OCI-LY7 (cell line): ENCODE measurements around the gene SMIM33. TPM values are rescaled to one million over a fixed set of nuclear protein-coding genes. Genes with fewer than 3 reads are reported as not detected.

ENCODE experiments used
- BruUV-seq: library from RNA; stranded (reverse); fragments of 400-500 nt; replicated peaks from 2 replicates; lab custom pipeline; 2021; lab: Mats Ljungman, UMichigan
- CTCF ChIA-PET: fragments of 300-600 bp; sonication (Branson Sonifier 250); formaldehyde crosslinking; loops from one replicate; lab custom pipeline; 2022; ENCODE audit warnings: antibody characterized with exemption; ENCODE audit not compliant: unreplicated experiment; lab: Charles Lee
- POLR2A ChIA-PET: fragments of 300-600 bp; sonication (Branson Sonifier 250); formaldehyde crosslinking; loops from one replicate; lab custom pipeline; 2022; ENCODE audit warnings: antibody characterized with exemption; lab: Charles Lee
- DNase-seq: peaks from one replicate; pipeline ENCODE4 v3.0.0-alpha.2; 2015; ENCODE audit warnings: low spot score
- H2AFZ ChIP-seq: fragments of 200-600 bp; sonication (generic), shearing (Covaris generic); 2 replicates; pipeline ENCODE4 v1.6.1; 2014; ENCODE audit warnings: mild to moderate bottlenecking, antibody characterized with exemption, low read length, moderate library complexity
- H3K27ac ChIP-seq: fragments of 200-600 bp; sonication (generic); 2 replicates; pipeline ENCODE4 v1.5.1; 2014; ENCODE audit warnings: mixed run types, low read depth, mild to moderate bottlenecking, moderate library complexity, low read length, inconsistent platforms; ENCODE audit not compliant: poor library complexity, severe bottlenecking
- H3K36me3 ChIP-seq: fragments of 200-600 bp; sonication (generic); 2 replicates; pipeline ENCODE4 v1.6.1; 2014; ENCODE audit warnings: mild to moderate bottlenecking, antibody characterized with exemption, low read length, moderate library complexity, mixed read lengths; ENCODE audit not compliant: insufficient read depth
- H3K4me1 ChIP-seq: fragments of 200-600 bp; sonication (generic); 2 replicates; pipeline ENCODE4 v1.5.1; 2014; ENCODE audit warnings: mild to moderate bottlenecking, low read length; ENCODE audit not compliant: insufficient read depth, poor library complexity, severe bottlenecking
- H3K4me2 ChIP-seq: fragments of 200-600 bp; sonication (generic); 2 replicates; pipeline ENCODE4 v1.6.1; 2014; ENCODE audit warnings: mild to moderate bottlenecking, low read length
- H3K4me3 ChIP-seq: fragments of 200-600 bp; sonication (generic); 2 replicates; pipeline ENCODE4 v1.5.1; 2014; ENCODE audit warnings: mild to moderate bottlenecking, low read depth, low read length; ENCODE audit not compliant: poor library complexity, severe bottlenecking
- H3K79me2 ChIP-seq: fragments of 200-600 bp; sonication (generic); 2 replicates; pipeline ENCODE4 v1.6.1; 2016; ENCODE audit warnings: low read depth, mild to moderate bottlenecking, low read length, moderate library complexity, mixed read lengths; ENCODE audit not compliant: insufficient read depth
- H3K9me2 ChIP-seq: fragments of 200-600 bp; sonication (generic); 2 replicates; pipeline ENCODE4 v1.6.1; 2016; ENCODE audit warnings: mild to moderate bottlenecking, low read length, mixed read lengths; ENCODE audit not compliant: insufficient read depth
- H3K9me3 ChIP-seq: fragments of 200-600 bp; sonication (generic); 2 replicates; pipeline ENCODE4 v1.6.1; 2014; ENCODE audit warnings: mild to moderate bottlenecking, mixed run types, low read length, mixed read lengths
- H4K20me1 ChIP-seq: fragments of 200-600 bp; sonication (generic); 2 replicates; pipeline ENCODE4 v1.6.1; 2014; ENCODE audit warnings: mild to moderate bottlenecking, antibody characterized with exemption, low read length, moderate library complexity, mixed read lengths; ENCODE audit not compliant: insufficient read depth
- CTCF ChIP-seq: fragments of 200-600 bp; sonication (generic); conservative IDR thresholded peaks from 2 replicates; pipeline ENCODE4 v1.5.1; 2014; ENCODE audit warnings: mild to moderate bottlenecking, antibody characterized with exemption, low read length, moderate library complexity, mixed read lengths
- EZH2phosphoT487 ChIP-seq: fragments of 200-600 bp; sonication (generic); IDR thresholded peaks from 2 replicates; pipeline ENCODE4 v1.6.1; 2018; ENCODE audit warnings: low read depth, borderline replicate concordance, mild to moderate bottlenecking, mixed run types, antibody characterized with exemption, low read length, moderate library complexity, mixed read lengths
- intact Hi-C: fragments of 100-400 bp; cut with micrococcal nuclease; formaldehyde crosslinking; loops from one replicate; pipeline ENCODE4 v1.10.0; 2022; ENCODE audit not compliant: unreplicated experiment
- total RNA-seq, 2 experiments: library from RNA; depleted of rRNA in 1 of 2; stranded (reverse); fragments of >200 nt in 1 of 2; shearing (Covaris generic) in 1 of 2; gene quantifications; 2 replicates each; pipeline ENCODE4 v1.2.3, GENCODE V29; 2014 to 2022

Gene SMIM33
- total RNA-seq, 2 experiments from 2014 or later: not detected

- DNase-seq: no peak
- H3K79me2 ChIP-seq: no peaks in the 10 kb centered on the region
- H3K4me1 ChIP-seq: peaks cover 8% of the 10 kb centered on the region
- TF ChIP-seq CTCF (no peak), EZH2phosphoT487 (no peak)
- no TSS peak for BruUV-seq
- H4K20me1 ChIP-seq: no peaks in the 10 kb centered on the region
- H3K9me2 ChIP-seq: no peaks in the 10 kb centered on the region
- no peaks in the 10 kb centered on the region for H3K36me3 ChIP-seq
- H3K9me3 ChIP-seq: no peaks in the 10 kb centered on the region
- H2AFZ ChIP-seq: no peak overlapping the region
- ChIA-PET POLR2A (no interaction called here), CTCF (interaction anchor here (0.6 kb wide), 1 partner anchor 14 kb away, joined by 3 read pairs; no protein-coding TSS in a partner anchor)
- H3K4me3 ChIP-seq: no peak overlapping the region
- H3K4me2 ChIP-seq: no peak overlapping the region
- intact Hi-C loops: no loop called here
- no peak overlapping the region for H3K27ac ChIP-seq
Measured at GRCh38 chr5:139461698-139462097, 9.1 kb upstream of the SMIM33 start.

DNA sequence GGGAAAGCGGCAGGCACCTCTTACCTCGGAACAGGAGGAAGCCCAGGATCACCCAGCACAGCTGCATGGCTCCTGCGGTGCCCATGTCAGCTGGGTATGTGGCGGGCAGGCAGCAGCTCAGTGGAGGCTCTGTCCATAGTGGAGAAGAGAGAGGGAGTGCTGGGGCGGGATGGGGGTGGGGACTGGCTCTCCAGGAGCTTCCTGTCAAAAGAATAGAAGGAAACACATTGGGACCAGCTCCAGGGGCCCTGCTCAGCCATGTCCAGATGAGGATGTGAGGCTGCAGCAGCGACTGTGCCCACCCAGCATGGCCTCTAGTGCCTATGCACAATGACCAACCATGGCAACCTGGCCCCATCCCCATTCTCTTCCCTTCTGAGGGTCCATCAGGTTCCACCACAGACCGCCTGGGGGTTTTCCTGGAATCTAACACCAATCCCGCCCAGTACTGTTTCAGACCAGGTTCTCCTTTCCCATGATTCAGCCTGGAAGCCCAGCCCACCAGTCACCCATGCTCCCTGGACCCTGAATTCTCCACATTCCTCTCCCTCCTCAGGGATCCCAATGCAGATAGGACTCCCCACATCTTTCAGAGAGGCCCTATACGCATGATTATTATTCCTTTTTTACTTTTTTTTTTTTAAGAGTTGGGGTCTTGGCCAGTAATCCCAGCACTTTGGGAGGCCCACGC is 8.1 kb upstream of the SMIM33 start, which contains the start of gene ECSCR:
Gene ECSCR, minus strand, starts transcription at position 158 of the 691 bp plus-strand sequence. Its CDS starts 73 bp downstream, at position 85.
- CTCF ChIA-PET: no interaction called here
- no peak within 1 kb of the TSS for H3K4me2 ChIP-seq

More for the DNA sequence above, 8.1 kb upstream of the SMIM33 start, which contains the start of gene ECSCR:
- intact Hi-C loops: no loop called here
- TF ChIP-seq CTCF: no peak
- no peak for TF ChIP-seq EZH2phosphoT487
- H3K27ac ChIP-seq: no peak within 1 kb of the TSS
- H3K79me2 ChIP-seq: no peaks in the 10 kb centered on the region
- H4K20me1 ChIP-seq: no peaks in the 10 kb centered on the region
- no peaks in the 10 kb centered on the region for H3K36me3 ChIP-seq
- H2AFZ ChIP-seq: no peak within 1 kb of the TSS
- H3K4me1 ChIP-seq: peaks cover 8% of the 10 kb centered on the region
- no peaks in the 10 kb centered on the region for H3K9me2 ChIP-seq
- BruUV-seq: no TSS peak
- DNase-seq: no peak
- no peak within 1 kb of the TSS for H3K4me3 ChIP-seq
- H3K9me3 ChIP-seq: no peaks in the 10 kb centered on the region
- POLR2A ChIA-PET: no interaction called here
